KMS-11 (cell line): ENCODE data around the gene SMARCA4.

Source experiments
- H2AFZ ChIP-seq: fragments of 200-600 bp; sonication (generic); 2 replicates; pipeline ENCODE4 v1.6.1; 2016; ENCODE audit warnings: antibody characterized with exemption, mixed run types, low read depth
- H3K27ac ChIP-seq: fragments of 200-600 bp; sonication (generic); 2 replicates; pipeline ENCODE4 v1.6.1; 2016; ENCODE audit warnings: mild to moderate bottlenecking, mixed run types
- H3K27me3 ChIP-seq: fragments of 200-600 bp; sonication (generic); 2 replicates; pipeline ENCODE4 v1.6.1; 2017; ENCODE audit warnings: mild to moderate bottlenecking, low read depth, mixed run types, moderate library complexity; ENCODE audit not compliant: insufficient read depth
- H3K36me3 ChIP-seq: fragments of 200-600 bp; sonication (generic); 2 replicates; pipeline ENCODE4 v1.6.1; 2017; ENCODE audit warnings: mild to moderate bottlenecking, mixed run types; ENCODE audit not compliant: insufficient read depth
- H3K4me1 ChIP-seq: fragments of 200-600 bp; sonication (generic); 2 replicates; pipeline ENCODE4 v1.6.1; 2016; ENCODE audit warnings: mild to moderate bottlenecking, low read depth, mixed run types; ENCODE audit not compliant: poor library complexity, severe bottlenecking
- H3K4me2 ChIP-seq: fragments of 200-600 bp; sonication (generic); 2 replicates; pipeline ENCODE4 v1.7.0; 2016; ENCODE audit warnings: mild to moderate bottlenecking, mixed run types
- H3K4me3 ChIP-seq: fragments of 200-600 bp; sonication (generic); IDR thresholded peaks from 2 replicates; pipeline ENCODE4 v1.6.1; 2017; ENCODE audit warnings: low read depth, low read length, mixed read lengths; ENCODE audit not compliant: insufficient read depth
- H3K79me2 ChIP-seq: fragments of 200-600 bp; sonication (generic); 2 replicates; pipeline ENCODE4 v1.6.1; 2016; ENCODE audit warnings: low read depth, mixed run types; ENCODE audit not compliant: insufficient read depth
- H3K9ac ChIP-seq: fragments of 200-600 bp; sonication (generic); 2 replicates; pipeline ENCODE4 v1.6.1; 2016; ENCODE audit warnings: mild to moderate bottlenecking, mixed run types
- H4K20me1 ChIP-seq: fragments of 200-600 bp; sonication (generic); 2 replicates; pipeline ENCODE4 v1.6.1; 2016; ENCODE audit warnings: mild to moderate bottlenecking, mixed run types; ENCODE audit not compliant: insufficient read depth
- TF ChIP-seq, protein P1 (sequence below): fragments of 200-600 bp; sonication (generic); conservative IDR thresholded peaks from 2 replicates; pipeline ENCODE4 v1.6.1; 2017; ENCODE audit warnings: low read depth, mild to moderate bottlenecking, antibody characterized with exemption, low read length, moderate library complexity, mixed read lengths

Gene SMARCA4

DNA sequence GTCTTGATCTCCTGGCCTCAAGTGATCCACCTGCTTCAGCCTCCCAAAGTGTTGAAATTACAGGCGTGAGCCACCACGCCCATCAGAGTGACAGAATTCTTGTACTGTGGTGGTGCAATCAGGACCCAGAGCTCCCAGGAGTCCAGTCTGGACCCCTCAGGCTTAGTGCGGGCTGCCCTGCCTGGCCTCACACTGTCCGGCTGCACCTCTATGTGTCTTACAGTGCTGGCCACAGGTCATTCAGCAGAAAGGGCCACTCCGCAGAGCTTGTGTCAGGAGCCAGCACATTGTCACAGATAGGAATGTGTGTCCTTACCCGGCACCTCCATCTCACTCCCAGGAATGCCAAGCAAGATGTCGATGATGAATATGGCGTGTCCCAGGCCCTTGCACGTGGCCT lies 49.2 kb downstream of the SMARCA4 start:
- no peaks in the 10 kb centered on the region for H4K20me1 ChIP-seq
- H3K4me1 ChIP-seq: no peaks in the 10 kb centered on the region
- no peaks in the 10 kb centered on the region; the same call in 1 of the 2 replicates for H3K36me3 ChIP-seq
- H3K27me3 ChIP-seq: no peaks in the 10 kb centered on the region
- TF ChIP-seq, protein P1, sequence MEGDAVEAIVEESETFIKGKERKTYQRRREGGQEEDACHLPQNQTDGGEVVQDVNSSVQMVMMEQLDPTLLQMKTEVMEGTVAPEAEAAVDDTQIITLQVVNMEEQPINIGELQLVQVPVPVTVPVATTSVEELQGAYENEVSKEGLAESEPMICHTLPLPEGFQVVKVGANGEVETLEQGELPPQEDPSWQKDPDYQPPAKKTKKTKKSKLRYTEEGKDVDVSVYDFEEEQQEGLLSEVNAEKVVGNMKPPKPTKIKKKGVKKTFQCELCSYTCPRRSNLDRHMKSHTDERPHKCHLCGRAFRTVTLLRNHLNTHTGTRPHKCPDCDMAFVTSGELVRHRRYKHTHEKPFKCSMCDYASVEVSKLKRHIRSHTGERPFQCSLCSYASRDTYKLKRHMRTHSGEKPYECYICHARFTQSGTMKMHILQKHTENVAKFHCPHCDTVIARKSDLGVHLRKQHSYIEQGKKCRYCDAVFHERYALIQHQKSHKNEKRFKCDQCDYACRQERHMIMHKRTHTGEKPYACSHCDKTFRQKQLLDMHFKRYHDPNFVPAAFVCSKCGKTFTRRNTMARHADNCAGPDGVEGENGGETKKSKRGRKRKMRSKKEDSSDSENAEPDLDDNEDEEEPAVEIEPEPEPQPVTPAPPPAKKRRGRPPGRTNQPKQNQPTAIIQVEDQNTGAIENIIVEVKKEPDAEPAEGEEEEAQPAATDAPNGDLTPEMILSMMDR: no peak
- no peak overlapping the region for H3K4me2 ChIP-seq
- no peak overlapping the region for H3K9ac ChIP-seq
- H2AFZ ChIP-seq: no peak overlapping the region
- no peaks in the 10 kb centered on the region for H3K79me2 ChIP-seq
- H3K4me3 ChIP-seq: no peak overlapping the region
- H3K27ac ChIP-seq: no peak overlapping the region

DNA sequence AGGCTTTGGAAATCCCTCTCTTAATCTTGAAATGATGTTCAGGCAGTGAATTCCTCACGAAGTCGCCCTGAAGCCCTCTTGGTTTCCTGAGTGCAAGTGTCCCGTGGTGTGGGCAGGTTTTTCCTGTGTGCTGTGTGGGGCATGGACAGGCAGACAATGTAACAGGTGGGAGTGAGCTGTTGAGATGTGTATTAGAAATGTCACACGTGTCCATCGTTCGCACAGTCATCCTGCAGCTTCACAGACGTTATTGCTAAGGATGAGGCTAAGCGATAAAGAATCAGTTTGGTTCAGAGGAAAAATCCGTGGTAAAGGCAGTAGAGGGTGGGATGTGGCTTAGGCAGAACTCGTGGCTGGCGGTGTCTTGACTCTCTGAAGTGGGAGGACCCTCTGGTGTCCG lies 51.7 kb downstream of the SMARCA4 start:
- Histone ChIP-seq H4K20me1 (no peaks in the 10 kb centered on the region), H3K27ac (no peak overlapping the region), H3K79me2 (no peaks in the 10 kb centered on the region), H3K4me3 (no peak overlapping the region), H3K9ac (no peak overlapping the region), H3K27me3 (no peaks in the 10 kb centered on the region), H3K4me1 (no peaks in the 10 kb centered on the region), H2AFZ (no peak overlapping the region), H3K4me2 (no peak overlapping the region), H3K36me3 (no peaks in the 10 kb centered on the region; the same call in 1 of the 2 replicates)
- TF ChIP-seq, protein P1: no peak

DNA sequence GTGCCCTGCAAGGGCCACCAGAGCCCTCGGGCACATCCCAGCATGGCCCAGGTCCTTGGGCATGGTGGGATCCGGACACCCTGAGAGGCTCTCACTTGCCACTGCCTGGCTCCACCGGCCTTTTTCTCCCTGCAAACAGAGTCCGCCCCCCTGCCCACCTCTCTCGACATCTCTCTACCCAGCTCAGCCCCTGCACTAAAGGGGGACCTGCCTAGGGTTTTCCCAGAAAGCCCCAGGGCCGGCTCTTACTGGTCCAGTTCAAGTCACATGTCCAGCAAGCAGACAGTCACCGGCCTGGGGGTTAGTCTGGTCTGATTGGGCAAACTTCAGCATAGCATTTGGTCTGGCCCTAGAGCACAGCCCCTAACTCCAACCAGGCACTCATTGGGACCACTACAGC lies 52.9 kb downstream of the SMARCA4 start:
- Histone ChIP-seq H3K27me3 (no peaks in the 10 kb centered on the region), H3K27ac (no peak overlapping the region), H3K9ac (no peak overlapping the region), H3K4me1 (no peaks in the 10 kb centered on the region), H3K79me2 (no peaks in the 10 kb centered on the region), H3K4me2 (no peak overlapping the region), H4K20me1 (no peaks in the 10 kb centered on the region), H3K4me3 (no peak overlapping the region), H3K36me3 (no peaks in the 10 kb centered on the region; the same call in 1 of the 2 replicates), H2AFZ (no peak overlapping the region)
- TF ChIP-seq, protein P1: no peak

DNA sequence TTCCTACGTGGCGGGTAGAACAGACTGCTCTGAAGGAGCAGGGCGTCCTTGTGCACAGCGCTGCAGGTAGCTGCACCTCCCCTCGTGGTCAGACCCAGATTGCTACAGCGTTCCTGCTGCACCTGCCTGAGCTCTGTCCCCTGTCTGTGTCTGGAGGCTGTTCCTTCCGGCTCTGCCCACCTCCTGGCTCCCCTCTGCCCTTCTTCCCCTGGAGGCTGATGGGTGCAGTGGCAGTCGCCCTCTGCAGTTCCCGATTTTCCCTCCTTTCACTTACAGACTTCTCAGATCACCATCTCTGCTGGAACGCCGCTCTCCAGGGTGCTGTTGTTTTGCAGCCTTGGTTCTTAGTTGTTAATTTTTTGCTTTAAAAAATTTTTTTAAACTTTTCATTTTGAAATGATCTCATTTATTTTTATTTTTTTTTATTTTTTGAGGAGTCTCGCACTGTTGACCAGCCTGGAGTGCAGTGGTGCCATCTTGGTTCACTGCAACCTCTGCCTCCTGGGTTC lies 53.6 kb downstream of the SMARCA4 start:
- Histone ChIP-seq H3K27ac (no peak overlapping the region), H2AFZ (no peak overlapping the region), H3K27me3 (no peaks in the 10 kb centered on the region), H3K4me2 (no peak overlapping the region), H4K20me1 (no peaks in the 10 kb centered on the region), H3K4me1 (no peaks in the 10 kb centered on the region), H3K9ac (no peak overlapping the region), H3K4me3 (no peak overlapping the region), H3K36me3 (no peaks in the 10 kb centered on the region; the same call in 1 of the 2 replicates), H3K79me2 (no peaks in the 10 kb centered on the region)
- TF ChIP-seq, protein P1: no peak
